PFSK-1 (cell line): ENCODE measurements around the gene ADAMTS13.

Experiments used
- POLR2AphosphoS5 ChIP-seq: IDR thresholded peaks from 2 replicates; pipeline ENCODE4 v1.6.1; 2012; ENCODE audit warnings: low read depth, mild to moderate bottlenecking, control low read depth, low read length, moderate library complexity
- SIN3A ChIP-seq: IDR thresholded peaks from 2 replicates; pipeline ENCODE4 v1.6.1; 2012; ENCODE audit warnings: mild to moderate bottlenecking, low read length, moderate library complexity, borderline replicate concordance; ENCODE audit not compliant: insufficient read depth
- TAF1 ChIP-seq: IDR thresholded peaks from 2 replicates; pipeline ENCODE4 v1.6.1; 2012; ENCODE audit warnings: low read length, control low read depth, borderline replicate concordance; ENCODE audit not compliant: insufficient read depth
- TF ChIP-seq, protein P1 (sequence below), 2 experiments: IDR thresholded peaks; 2 replicates each; pipeline versions ENCODE4 v1.6.1 to v1.8.0; 2011 to 2012; ENCODE audit warnings: low read depth in 2 of 2, low read length in 2 of 2, control low read depth in 1 of 2, inconsistent platforms in 1 of 2, mild to moderate bottlenecking in 1 of 2, moderate library complexity in 1 of 2; ENCODE audit not compliant: insufficient read depth in 1 of 2

DNA sequence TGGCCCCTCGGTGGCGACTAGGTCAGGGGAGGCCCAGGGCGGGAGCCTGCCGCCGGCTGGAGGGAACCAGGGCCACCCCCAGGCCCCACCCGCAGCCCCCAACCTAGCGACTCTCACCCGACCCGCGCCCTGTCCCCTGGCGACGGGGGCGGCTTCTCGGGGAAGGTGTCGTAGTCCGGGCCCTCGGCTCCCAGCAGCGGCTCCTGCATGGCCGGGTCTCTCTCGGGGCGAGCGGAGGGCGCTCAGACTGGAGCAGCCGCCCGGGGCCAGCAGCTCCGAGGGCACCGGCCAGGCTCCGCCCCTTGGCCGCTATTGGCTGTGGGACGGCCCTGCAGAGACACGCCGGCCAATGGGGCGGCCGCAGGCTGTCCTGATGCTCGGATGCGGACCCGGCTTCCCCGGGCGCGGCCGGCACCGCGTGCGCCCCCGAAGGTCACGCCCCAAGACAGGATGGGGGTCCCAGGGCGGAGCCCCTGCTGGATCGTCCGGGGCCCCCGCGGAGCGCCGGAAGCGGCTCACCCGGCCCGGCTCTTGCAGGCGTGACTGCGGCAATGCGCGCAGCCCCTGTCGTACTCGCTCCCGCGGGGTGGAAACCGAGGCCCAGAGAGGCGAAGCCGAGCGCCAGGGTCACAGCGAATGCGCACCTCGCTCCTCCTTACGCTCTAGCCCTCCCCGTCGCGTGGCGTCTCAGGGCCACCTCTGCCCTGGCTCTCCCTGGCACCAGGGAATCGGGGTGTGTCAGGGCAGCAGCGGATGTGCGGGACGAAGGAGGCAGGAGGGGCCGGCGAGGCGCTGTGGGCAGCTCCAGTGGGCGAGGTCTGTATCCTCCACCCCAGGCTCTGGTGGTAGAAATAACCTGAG, 56.9 kb downstream of the ADAMTS13 start, which contains the start of gene SLC2A6:
- TF ChIP-seq TAF1 (no peak), POLR2AphosphoS5 (peak; percentile 82), SIN3A (no peak)
- TF ChIP-seq, protein P1, sequence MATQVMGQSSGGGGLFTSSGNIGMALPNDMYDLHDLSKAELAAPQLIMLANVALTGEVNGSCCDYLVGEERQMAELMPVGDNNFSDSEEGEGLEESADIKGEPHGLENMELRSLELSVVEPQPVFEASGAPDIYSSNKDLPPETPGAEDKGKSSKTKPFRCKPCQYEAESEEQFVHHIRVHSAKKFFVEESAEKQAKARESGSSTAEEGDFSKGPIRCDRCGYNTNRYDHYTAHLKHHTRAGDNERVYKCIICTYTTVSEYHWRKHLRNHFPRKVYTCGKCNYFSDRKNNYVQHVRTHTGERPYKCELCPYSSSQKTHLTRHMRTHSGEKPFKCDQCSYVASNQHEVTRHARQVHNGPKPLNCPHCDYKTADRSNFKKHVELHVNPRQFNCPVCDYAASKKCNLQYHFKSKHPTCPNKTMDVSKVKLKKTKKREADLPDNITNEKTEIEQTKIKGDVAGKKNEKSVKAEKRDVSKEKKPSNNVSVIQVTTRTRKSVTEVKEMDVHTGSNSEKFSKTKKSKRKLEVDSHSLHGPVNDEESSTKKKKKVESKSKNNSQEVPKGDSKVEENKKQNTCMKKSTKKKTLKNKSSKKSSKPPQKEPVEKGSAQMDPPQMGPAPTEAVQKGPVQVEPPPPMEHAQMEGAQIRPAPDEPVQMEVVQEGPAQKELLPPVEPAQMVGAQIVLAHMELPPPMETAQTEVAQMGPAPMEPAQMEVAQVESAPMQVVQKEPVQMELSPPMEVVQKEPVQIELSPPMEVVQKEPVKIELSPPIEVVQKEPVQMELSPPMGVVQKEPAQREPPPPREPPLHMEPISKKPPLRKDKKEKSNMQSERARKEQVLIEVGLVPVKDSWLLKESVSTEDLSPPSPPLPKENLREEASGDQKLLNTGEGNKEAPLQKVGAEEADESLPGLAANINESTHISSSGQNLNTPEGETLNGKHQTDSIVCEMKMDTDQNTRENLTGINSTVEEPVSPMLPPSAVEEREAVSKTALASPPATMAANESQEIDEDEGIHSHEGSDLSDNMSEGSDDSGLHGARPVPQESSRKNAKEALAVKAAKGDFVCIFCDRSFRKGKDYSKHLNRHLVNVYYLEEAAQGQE (IDR thresholded peaks at IDR 0.05; ENCODE audit: insufficient read depth in 1 of 2, low read depth in 2 of 2, low read length in 2 of 2) = 0 out of 4 replicates have a peak, but pooled peaks of 1 of the 2 experiments have one; percentile 28
